Measurements from ENCODE around the gene ANK3.

ANK3 gene

DNA sequence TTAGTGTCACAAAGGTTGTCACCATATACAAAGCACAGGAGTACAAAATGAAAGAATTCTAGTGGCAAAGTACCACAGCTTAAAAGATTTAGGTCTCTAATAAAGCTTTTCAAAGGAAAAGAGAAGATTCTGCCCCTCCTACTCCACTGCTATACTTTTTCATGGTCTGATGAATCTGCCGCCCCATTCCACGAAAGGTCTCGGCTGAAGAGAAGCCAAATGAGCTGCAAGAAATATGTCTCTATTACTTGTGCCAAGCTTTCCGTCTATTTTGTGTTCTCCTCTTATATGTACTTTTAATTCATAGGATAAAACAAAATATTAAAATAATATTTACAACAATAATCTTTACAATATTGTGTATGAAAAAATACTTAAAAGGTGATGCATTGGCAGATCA is 222.6 kb downstream of the ANK3 start:
- DNase-seq, result no peak

DNA sequence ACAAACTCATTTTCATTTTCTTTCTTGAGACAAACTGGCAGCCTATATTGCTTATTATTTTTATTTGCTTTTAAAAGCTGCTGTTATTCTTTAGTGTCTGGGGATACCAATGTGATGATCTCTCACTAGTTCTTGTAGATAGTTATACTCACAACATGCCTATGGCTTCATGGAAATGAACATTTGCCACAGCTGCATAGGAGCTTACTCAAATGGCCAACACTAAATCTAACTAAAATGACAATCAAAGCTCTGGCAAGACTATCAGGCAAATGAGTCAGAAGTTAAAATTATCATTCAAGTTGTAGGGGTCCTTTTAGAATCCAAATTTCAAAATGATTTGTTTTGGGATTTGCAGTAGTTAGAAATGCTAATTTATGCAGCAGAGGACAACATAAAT is 225.9 kb downstream of the ANK3 start:
- DNase-seq, result no peak

DNA sequence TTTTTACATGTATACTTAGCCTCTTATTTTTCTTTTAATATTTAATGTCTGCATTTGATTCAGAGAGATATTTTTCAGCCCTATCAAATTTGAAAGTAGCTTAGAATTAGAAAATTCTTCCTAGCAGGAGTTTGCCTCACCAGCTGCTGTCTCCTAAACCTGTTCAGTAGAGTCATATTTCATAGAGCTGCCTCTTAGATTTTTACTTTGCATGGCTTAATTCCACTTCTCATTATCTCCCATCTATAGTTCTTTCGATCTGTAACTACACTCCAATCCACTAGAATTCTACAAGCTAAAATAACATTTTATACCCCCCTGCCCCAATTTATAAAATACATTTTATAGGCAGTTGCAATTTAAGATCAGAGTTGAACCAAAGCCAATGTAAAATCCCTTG is 227.0 kb downstream of the ANK3 start:
- no peak for DNase-seq

DNA sequence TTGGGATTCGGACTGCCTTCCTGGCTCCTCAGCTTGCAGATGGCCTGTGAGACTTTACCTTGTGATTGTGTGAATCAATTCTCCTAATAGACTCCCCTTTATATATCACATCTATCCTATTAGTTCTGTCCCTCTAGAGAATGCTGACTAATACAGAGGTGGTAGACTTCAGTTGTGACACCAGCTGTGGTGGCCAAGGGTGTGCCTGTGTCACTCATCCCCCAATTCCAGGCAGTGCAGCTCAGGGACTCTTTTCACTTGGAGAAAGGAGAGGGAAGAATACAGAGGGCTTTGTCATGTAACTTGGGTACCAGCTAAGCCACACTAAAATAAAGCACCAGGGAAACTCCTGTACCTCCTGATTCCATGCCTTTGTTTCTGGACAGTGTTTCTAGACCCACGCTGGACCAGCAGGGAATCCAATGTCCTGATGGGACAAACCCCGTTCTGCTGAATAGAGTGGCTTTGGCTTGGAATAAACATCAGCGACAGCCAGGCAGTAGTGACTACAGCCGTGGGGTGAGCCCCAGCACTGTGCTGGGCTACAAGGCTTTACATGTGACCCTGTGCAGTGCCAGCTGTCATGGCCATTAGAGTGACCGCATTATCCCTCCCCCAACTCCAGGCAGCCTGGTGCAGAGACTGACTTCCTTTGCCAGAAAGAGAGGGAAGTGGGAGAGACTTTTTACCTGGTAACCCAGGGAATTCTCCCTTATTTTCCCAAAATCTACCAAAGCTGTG is 233.6 kb downstream of the ANK3 start:
- DNase-seq, result no peak

DNA sequence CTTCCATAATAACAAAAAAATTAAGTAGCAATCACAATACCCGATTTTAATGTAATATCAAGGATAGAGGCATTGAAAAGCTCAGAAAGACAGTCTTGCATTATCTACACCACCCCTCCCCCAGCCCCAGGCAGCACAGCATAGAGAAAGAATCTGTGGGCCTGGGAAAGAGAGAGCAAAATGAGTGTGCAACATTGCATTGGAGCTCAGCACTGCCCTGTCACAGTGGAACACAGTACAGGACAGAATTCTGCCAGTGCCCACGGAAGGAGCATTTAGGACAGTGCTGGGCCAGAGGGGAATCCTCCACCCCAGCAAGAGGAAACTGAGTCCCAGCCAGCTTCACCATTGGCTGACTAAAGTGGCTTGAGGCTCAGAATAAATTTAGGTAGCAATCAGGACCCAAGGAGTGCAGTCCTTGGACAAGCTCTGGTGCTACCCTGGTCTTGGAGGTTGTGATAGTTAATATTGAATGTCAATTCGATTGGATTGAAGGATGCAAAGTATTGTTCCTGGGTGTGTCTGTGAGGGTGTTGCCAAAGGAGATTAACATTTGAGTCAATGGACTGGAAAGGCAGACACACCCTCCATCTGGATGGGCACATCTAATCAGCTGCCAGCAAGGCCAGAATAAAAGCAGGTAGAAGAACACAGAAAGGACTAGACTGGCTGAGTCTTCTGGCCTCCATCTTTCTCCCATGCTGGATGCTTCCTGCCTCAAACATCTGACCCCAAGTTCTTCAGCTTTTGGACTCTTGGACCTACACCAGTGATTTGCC is 234.4 kb downstream of the ANK3 start:
- DNase-seq, result no peak

DNA sequence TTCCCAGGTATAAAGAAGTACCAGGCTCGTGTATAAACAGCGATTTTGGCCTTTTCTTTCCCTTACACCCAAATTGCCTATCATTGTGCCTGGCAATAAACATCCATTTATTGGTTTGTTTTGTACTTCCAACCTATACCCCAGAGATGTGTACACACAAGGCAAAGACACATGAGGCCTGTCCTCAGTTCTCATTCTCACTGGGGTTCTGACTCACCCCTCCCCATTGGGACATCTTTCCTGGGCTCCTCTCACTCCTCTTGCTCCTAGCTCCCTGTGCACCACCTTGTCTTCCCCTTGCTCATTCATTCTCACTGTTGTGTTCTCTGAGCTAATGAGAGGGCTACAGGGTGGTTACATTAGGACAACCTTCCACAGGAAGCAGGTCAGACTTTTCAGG is 240.7 kb downstream of the ANK3 start:
- no peak for DNase-seq

DNA sequence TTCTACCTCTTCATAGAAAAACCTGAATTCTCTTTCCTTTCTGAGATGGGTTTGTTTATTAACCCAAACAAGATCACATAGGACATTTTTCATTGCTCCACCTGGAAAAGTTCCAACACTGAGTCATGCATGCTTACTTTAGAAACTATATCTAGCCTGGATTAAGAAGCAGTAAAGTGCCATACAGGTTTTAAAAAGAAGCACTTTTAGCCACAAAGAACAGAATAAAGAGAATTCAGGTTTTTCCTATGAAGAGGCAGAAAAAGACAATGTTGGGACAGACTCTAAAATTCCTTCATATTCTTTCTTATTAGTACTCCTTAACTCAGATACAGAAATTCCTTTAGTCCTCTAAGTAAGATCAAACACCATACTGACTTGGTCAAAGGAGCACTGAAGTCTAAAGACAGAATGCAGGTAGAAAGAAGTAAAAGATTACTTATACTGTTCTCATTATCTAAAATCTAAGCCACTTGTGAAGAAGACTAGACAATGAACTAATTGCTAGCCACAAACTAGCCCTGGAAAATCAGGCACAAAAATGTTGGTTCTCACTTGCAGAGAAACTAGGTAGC is 241.3 kb downstream of the ANK3 start:
- DNase-seq, result no peak

DNA sequence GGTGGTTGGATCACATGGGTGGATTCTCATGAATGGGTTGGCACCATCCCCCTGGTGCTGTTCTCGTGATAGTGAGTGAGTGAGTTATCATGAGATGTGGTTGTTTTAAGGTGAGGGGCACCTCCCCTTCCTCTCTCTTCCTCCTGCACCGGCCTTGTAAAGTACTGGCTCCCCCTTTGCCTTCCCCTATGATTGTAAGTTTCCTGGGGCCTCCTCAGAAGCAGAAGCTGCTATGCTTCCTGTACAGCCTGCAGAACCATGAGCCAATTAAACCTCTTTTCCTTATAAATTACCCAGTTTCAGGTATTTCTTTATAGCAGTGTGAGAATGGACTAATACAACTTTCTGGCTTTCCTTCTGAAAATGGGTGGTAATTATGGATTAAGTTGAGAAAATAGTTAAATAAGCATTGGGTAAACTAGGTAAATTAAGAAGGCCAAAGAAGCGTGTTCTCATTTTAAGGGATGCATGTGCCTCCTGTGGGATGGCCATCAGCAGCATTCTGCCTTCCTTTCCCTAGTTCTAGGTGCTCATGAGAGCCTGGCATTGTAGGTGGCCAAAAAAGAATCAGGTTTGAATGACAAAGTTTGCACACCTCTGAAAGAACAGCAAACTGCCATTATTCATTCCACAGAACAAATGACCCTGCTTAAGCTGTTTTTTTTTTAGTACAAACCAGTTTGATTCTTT is 242.0 kb downstream of the ANK3 start:
- no peak for DNase-seq

DNA sequence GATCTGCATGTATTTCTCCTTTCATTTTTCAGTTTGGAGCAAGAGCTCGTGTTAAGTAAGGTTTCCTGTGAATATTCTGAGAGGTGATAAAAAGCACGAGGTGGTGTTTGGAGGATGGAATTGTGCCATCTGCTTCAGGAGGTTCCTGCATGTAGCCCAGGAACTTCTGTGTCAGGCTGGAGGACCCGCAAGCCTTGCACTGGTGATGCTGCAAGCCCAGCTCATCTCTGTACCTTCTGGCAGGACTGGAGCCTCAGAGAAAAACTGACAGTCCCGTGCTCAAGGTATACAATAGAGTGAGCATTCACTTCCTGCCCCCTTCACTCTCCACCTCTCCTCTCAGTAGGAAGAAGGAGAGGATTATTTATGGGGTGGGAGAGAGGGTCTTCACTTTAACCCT is 242.7 kb downstream of the ANK3 start:
- DNase-seq, result no peak

DNA sequence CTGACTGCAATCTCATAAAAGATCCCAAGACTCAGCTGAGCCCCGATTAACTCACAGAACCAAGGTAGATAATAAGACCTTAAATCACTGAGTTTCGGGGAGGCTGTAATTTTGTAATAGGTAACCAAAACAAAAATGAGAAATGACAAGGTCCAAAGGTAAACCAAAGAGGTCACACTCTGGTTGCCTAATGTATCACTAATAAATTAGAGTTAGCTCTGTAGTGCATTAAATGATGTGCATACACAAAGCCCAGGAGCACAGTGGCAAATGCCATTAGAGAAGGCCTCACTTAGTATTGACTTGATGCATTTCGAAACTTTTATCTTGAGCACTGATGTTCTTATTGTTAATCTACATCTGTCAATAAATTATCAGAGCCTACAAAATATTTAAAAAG is 245.6 kb downstream of the ANK3 start:
- no peak for DNase-seq

DNA sequence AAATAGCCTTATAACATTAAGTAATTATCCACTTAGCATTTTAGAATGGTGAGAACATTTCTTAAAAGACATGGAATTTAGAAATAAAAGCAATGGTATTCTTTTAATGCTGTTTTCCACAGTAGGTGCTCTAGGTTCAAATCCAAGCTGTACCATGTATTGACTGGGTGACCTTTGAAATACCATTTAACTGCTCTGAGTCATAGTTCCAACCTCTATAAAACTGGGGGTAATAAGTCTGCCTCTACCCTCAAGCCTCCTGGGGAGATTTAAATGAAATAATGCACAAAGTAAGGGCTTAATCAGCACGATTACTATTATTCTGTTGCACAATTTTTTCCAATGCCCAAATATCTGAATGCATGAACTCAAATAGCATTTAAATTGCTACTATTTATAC is 246.9 kb downstream of the ANK3 start:
- no peak for DNase-seq

DNA sequence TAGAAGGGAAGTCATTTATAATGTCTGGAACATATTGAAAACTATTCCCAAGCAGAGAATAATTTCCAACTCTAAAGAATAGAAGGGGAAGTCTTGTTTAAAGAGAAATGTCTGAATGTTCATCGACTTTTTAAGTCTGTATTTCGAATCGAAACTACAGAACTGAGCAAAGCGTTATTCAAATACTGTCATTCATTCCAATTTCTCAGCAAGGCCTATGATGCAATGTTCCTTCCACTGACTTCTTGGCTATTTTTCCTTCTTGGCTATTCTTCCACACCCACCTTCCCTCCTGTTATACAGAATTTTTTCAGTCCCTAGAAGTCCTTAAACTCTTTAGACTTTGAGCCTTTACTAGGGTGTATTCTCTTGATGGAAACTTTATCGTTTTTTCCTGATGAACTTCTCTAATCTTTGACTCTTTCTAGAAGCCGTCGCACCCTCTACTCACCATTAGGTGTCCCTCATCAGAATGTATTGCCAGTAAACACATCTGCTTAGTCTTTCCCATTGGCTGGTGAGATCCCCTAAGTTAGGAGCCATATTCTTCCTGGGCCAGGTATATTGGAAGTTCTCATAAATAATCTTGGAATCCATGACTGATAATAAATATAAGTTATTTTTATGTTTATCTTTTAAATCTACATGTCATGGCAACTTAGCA is 247.6 kb downstream of the ANK3 start:
- no peak for DNase-seq

DNA sequence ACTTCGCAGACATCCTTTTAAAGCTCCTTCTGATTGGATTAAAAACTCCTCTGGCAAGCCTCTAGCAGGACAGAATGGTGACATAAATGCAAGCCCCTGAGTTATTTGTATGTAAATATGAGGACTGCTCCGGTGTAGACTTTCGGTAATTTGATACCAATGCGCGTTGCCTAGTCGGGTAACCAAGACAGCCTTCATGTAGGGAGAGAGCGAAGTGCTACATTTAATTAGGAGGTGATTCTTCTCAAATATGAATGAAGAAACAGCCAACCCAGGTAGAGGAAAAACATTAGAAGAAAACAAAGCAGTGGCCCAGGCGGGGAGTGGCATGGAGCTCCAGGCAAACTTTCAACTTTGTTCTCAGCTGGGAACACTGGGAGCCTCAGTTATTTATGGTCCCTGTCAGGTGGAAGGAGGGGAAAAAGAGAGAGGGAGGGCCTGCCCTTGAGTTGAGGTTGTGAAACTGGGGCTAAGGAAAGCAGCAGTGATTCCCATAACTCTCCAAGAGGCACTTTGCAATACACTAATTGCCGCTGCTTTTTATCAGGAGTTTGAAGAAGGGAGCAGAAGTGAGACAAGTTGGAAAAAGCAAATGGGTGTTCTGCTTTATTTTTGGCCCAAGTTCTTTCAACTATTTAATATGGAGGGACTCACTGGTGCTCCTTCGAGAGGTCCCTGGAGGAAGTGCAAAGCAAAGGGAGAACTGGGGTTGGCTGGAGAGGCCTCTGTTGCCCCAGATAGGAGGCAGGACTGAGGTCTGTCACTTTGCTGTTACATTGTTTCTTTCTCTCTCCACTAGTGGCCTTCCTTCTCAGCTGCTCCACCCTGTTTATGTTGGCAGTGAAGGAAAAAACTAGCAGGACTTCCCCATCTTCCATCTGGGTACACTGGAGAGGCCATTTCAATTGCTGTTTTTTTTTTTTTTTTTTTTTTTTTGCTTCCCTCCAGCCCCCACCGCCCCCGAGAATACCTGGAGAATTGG is 248.7 kb downstream of the ANK3 start:
- DNase-seq, result no peak

DNA sequence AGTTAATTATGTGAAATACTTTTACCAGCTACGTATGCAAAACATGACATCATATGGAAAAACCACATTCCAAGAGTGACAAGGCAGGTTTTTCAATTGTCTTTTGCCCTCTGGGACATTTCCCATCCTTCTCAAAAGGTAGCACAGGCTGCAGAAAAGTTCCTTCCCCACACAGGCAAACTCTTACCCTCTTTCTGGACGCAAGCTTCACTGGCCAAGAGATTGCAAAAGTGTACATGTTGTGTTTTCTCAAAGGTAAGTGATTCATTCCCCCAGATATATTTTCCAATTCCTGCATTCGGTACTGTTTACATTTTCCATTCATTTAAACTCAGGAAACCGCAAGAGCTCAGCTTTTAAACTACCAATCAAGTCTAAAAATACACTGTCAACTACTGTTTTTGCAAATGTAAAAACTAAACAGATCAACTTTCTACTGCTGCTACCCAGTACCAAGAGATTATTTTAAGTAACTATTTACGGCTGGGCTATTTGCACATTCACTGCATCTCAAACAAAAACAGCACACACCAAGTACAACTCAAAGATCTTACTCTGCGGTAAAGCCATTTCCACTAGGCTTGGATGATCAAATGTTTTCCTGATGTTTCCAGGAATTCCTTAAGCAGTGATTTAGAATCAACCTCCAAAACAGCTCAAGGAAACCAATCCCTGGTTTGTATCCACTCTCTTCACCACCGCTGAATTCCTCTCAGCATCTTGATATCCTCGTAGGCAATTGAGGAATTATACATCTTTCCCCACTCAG is 249.7 kb downstream of the ANK3 start:
- DNase-seq, result no peak

DNA sequence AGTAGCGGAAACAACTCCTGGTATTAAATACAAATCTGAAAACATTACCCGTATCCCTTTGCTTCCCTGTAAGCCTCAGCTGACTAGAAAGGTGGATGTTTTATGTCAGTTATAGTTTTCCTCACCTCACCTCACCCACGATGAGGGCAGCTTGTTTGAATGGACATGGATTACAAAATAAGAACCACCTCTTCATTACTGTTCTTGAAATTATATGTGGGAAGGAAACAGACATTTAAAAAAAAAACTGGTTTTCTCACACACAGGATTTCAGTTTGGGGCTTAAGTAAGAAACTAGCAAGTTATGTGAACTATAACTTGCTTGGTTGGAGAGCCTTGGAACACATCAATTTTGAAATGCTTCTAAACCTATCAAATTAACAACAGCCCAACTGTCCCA is 250.4 kb downstream of the ANK3 start:
- no peak for DNase-seq

DNA sequence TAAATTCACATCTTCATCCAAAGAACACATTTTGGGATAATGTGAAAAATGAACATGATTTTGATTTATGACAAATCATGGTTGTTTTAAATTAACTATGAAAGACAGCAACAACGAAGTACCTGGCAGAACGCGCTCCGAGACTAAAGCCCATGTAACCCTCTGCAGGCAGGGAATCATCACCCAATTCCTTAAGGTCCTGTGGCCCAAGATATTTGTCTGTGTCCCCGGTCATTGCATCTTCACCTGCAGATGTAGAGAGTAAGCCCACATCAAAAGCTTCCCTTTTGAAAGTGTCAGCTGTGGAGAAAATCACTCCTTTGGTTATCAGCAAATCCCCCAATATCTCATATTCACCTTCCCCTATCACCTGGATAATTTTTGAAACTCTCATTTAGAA is 250.8 kb downstream of the ANK3 start:
- no peak for DNase-seq

DNA sequence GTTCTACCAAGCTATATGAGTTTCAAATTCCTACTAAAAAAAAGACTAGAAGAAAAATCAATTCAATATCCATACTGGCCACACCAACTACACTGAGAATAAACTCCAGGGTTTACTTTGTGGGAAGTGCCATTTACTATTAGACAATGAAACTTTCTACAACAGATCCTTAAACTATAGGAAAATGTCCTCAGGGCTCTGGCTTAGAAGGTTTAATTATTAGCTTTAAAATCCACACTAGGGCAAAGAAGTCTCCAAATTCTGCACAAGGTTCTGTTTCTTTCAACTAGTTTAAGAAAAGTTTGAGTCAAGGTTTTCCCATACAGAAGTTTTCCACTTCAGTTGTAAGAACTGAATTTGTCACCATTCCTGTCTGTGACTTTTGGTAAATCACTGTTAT is 251.6 kb downstream of the ANK3 start:
- DNase-seq, result no peak

DNA sequence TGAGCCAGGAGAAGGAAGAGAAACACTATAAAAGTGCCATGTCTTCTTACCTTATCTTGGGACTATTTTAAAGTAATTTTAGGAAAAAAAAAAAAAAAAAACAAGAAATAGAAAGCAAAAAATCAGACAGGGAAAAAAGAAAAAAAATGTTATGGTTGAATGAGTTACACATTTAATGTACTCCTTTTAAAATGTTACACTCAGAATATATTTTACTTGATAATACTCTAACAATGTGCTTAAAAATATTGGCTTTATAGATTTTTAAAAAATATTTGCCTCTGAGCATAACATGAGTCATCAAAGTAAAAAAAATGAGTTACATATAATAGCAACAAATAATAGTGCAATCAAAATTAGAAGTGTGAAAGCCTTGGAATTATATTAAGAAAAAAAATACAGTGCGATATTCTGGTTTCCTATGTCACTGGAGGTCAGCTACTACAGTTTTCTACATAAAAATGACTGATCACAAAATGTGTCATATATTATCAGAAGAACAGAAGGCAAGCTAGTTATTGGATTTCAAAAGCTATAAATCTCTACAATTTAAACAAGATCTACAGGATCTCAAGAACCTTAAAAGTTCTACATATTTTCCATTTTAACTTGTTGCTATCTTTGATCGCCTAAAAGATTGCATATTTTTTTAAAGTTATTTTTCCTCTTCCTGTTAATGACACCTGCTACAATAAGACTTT is 252.2 kb downstream of the ANK3 start:
- DNase-seq, result no peak

DNA sequence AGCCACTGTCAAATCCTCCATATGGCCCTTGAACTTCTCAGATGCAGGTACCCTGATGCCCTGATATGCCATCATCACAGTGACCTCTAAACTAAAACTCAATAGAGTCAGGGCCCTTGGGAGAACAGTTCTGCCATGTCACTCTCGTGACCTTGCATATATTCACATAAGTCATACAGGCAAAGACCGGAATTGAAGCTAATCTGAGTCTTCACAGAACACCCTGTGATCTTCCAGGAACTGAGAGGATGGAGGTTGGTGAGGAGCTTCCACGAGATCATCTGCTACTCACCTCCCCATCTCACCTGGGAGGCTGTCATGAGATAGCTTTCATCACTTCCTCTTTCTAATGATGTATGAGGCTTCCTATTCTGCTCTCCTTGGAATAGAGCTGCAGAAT is 254.7 kb downstream of the ANK3 start:
- DNase-seq, result no peak

DNA sequence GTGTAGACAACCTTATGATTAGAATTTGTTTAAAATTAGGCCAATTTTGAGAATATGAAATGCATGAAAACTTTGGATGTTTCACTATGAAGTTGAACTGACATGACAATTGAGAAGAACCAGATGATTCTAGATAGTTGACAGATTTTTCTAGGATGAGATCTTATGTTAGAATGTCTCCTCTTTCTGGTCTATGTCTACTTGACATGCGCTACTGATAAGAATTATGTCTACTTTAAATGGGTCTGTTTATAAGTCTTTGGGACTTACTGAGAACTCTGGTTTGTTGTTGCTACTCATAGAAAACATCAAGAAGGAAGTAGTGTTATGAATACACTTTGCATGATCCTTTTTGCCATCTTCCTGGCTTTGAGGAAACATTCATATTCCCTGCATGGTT is 255.1 kb downstream of the ANK3 start:
- no peak for DNase-seq
